ENCODE measurements around the gene ARHGEF7.

Gene ARHGEF7

DNA sequence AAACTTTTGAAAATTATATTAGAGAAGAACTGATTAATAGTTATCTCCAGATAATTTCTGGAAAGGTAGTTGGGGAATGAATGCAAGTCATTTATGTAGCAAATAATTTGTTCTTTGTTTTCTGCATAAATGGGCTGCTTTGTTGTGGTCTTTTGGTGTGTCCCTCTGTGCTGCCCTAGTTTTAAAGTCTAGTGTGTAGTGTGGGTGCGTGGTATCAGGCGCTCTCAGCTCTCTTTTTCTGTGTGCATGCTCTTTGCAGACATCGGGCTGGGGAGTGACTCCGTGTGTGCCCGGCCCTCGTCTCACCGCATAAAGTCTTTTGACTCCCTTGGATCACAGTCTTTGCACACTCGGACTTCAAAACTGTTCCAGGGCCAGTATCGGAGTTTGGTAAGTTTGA, 94.5 kb downstream of the ARHGEF7 start:
- in situ Hi-C loops (cut with MboI; ENCODE audit: low pct_unique_long_range_greater_than_20kb, low sequenced_read_pairs, unreplicated experiment): loop anchor here (25.0 kb wide), 1 partner anchor 297 kb away; the partner anchor contains the start of gene ANKRD10
- no peak for DNase-seq (ENCODE audit: low spot score)

DNA sequence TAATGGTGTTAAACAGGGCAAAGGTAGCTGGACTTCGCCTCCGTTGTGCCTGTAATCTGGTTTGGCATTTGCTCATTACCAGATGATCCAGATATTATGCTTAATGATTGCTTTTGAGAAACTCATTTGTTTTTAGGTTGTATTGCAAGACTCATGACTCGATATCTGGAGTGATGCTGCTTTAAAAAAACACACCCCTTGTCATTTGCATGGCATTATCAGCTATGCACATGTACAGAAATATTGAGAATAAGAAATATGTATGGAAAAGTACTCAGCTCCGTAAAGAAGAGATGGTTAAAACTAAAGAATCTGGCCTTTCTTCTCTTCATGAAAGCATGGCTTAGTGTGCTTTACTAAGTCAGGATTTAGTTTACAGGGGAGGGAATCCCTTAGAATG, 95.0 kb downstream of the ARHGEF7 start:
- TF ChIP-seq, protein P1, sequence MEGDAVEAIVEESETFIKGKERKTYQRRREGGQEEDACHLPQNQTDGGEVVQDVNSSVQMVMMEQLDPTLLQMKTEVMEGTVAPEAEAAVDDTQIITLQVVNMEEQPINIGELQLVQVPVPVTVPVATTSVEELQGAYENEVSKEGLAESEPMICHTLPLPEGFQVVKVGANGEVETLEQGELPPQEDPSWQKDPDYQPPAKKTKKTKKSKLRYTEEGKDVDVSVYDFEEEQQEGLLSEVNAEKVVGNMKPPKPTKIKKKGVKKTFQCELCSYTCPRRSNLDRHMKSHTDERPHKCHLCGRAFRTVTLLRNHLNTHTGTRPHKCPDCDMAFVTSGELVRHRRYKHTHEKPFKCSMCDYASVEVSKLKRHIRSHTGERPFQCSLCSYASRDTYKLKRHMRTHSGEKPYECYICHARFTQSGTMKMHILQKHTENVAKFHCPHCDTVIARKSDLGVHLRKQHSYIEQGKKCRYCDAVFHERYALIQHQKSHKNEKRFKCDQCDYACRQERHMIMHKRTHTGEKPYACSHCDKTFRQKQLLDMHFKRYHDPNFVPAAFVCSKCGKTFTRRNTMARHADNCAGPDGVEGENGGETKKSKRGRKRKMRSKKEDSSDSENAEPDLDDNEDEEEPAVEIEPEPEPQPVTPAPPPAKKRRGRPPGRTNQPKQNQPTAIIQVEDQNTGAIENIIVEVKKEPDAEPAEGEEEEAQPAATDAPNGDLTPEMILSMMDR (IDR thresholded peaks at IDR 0.05; ENCODE audit: extremely low read depth, insufficient read depth, missing control alignments): no peak
- no peak for DNase-seq (ENCODE audit: low spot score)
- in situ Hi-C loops (cut with MboI; ENCODE audit: low pct_unique_long_range_greater_than_20kb, low sequenced_read_pairs, unreplicated experiment): loop anchor here (25.0 kb wide), 1 partner anchor 298 kb away; the partner anchor contains the start of gene ANKRD10

More for the DNA sequence above, 94.5 kb downstream of the ARHGEF7 start:
- TF ChIP-seq, protein P1 (IDR thresholded peaks at IDR 0.05; ENCODE audit: extremely low read depth, insufficient read depth, missing control alignments): no peak

DNA sequence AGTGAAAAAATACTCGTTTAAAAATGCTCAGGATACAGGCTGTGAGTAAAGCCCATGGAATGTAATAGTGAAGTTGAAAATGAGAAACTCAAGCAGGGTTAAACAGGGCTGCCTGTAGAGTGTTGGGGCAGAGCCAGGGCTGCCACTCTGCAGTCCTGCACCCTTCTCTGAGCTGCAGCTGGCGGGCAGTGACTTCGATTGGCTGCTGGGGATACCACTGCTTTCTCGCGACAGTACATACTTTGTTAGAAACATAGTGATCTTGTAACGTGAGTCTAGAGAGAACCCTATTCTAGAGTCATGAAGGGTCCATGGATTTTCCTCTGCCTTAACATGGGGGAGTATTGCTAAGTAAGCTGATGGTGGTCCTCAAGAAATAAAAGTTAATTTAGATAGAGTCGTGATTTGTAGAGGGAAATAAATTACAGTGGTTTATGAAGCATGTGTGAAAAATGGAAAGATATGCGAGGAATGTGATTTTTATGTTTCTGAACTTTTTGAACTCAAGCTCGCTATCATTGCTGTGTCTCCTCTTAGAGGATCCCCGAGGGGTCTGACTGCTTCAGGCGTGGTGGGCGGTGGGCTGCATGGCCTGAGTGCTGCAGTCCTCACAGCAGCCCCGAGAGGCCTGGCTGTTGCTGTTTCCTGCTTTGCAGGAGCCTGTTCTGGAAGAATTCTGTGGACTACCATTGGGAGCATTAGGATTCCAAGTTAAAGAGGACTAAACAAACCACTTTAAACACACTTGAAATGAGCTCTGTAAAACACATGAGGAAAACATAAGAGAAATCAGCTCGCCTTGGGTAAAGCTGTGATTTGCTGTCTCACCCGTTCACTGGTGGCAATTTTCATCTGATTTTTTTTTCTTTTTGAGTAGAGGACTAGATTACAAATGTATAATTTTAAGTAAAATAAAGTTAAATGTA, 95.7 kb downstream of the ARHGEF7 start:
- TF ChIP-seq, protein P1 (IDR thresholded peaks at IDR 0.05; ENCODE audit: extremely low read depth, insufficient read depth, missing control alignments): no peak
- in situ Hi-C loops (cut with MboI; ENCODE audit: low pct_unique_long_range_greater_than_20kb, low sequenced_read_pairs, unreplicated experiment): loop anchor here (25.0 kb wide), 1 partner anchor 299 kb away; the partner anchor contains the start of gene ANKRD10
- DNase-seq (ENCODE audit: low spot score): no peak

DNA sequence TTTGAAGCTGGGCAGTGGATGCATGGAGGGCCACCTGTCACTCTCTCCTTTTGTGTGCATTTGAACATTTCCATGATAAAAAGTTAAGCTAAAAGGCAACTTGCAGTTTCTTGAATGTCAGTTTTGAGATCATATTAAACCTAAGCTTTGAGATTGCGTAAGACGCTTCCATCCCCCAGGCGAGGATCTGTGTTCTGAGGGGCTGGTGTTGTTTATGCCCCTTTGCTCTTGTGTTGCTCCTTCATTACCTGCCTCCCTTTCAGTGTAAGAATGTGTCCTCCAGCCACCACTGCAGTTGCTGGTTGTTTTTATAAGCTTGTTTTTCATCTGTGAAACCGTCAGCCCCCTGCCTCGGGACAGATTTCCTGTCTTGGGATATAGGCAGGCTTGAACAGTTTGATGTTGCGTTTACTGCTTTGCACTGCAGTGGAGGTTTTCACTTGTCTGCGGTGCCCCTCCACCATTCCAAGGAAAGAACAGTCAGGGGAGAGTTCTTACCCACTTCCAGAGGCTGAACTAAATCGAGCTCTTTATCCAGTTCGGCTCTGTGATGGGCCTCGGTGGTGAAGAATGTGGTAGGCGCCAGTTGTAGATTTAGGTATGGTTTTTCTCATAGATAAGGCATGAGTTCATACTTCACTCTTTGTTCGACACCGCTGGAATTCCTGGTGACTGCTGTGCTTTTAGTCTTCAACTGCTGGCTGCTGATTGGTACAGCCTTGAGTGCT, 96.8 kb downstream of the ARHGEF7 start:
- DNase-seq (ENCODE audit: low spot score): no peak
- in situ Hi-C loops (cut with MboI; ENCODE audit: low pct_unique_long_range_greater_than_20kb, low sequenced_read_pairs, unreplicated experiment): loop anchor here (25.0 kb wide), 1 partner anchor 300 kb away; the partner anchor contains the start of gene ANKRD10
- TF ChIP-seq, protein P1 (IDR thresholded peaks at IDR 0.05; ENCODE audit: extremely low read depth, insufficient read depth, missing control alignments): no peak

DNA sequence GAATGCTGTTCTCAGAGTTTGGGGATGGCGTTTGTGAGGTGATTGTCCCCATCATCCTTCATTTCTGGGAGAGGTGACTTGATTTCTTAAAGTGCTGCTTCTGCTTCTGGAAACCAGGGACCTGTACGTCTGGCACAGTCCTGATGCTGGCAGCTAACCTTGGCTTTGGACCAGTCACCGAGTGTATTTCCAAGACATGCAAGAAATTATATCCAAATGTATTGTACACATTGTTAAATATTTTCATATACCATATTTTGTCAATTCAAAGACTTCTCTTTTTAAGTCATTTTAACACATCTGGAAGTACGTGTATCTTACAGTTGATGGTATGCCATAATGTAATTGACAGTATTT, 97.4 kb downstream of the ARHGEF7 start:
- TF ChIP-seq, protein P1 (IDR thresholded peaks at IDR 0.05; ENCODE audit: extremely low read depth, insufficient read depth, missing control alignments): no peak
- in situ Hi-C loops (cut with MboI; ENCODE audit: low pct_unique_long_range_greater_than_20kb, low sequenced_read_pairs, unreplicated experiment): loop anchor here (25.0 kb wide), 1 partner anchor 300 kb away; the partner anchor contains the start of gene ANKRD10

DNA sequence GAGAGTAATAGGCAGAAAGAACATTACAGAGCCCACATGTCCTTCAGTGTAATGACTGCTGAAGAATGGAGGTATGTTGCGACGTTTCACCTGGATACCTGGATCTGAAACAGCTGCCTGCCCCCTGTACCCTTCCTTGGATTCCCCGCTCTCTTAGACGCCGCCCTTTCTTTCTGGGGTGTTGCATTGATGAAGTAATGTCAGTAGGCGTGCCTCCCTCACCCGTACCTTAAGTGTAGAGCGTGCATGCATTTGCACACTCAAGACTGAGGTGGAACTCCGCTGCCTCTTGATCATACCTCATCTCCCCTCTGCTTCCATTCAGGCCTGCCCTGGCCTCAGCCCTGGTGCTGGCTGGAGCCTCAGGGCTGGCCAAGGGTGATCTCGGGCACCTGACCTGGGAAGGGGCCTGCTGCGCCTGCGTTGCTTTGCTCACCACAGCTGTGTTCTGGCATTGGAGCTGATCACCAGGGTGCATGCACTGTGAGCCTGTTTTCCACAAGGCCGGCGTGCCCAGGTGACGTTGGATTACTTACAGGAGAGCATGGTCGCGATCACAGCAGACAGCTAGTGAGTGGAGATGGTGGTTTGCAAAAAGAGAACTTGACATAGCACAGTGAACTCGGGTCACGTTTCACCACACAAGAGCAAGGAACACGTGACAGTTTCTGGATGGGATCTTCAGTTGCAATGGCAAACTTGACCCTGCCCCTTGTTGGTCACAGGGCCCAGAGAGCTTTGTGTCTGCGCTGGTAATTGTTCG, 99.0 kb downstream of the ARHGEF7 start:
- in situ Hi-C loops (cut with MboI; ENCODE audit: low pct_unique_long_range_greater_than_20kb, low sequenced_read_pairs, unreplicated experiment): loop anchor here (25.0 kb wide), 1 partner anchor 302 kb away; the partner anchor contains the start of gene ANKRD10
- DNase-seq (ENCODE audit: low spot score): no peak
- TF ChIP-seq, protein P1 (IDR thresholded peaks at IDR 0.05; ENCODE audit: extremely low read depth, insufficient read depth, missing control alignments): no peak

More for the DNA sequence above, 97.4 kb downstream of the ARHGEF7 start:
- DNase-seq (ENCODE audit: low spot score): no peak
